Endothelial cell (in vitro differentiated cells): ENCODE results near the gene PPM1H. TPM values are rescaled to one million over a fixed set of nuclear protein-coding genes. Genes with fewer than 3 reads are reported as not detected.

Experiments used
- DNase-seq: peaks from one replicate; pipeline ENCODE4 v3.0.0; 2021; ENCODE audit warnings: low spot score
- H3K27ac Mint-ChIP-seq: one replicate; pipeline ENCODE4 v1.8.0; 2021; ENCODE audit warnings: mixed read lengths, inconsistent platforms; ENCODE audit not compliant: unreplicated experiment
- H3K27me3 Mint-ChIP-seq: one replicate; pipeline ENCODE4 v1.8.0; 2021; ENCODE audit warnings: mild to moderate bottlenecking, moderate library complexity, mixed read lengths, inconsistent platforms; ENCODE audit not compliant: unreplicated experiment
- H3K36me3 Mint-ChIP-seq: one replicate; pipeline ENCODE4 v1.8.0; 2021; ENCODE audit warnings: mild to moderate bottlenecking, low read depth, mixed read lengths, inconsistent platforms; ENCODE audit not compliant: unreplicated experiment
- H3K4me1 Mint-ChIP-seq: one replicate; pipeline ENCODE4 v1.8.0; 2021; ENCODE audit warnings: mild to moderate bottlenecking, mixed read lengths, inconsistent platforms; ENCODE audit not compliant: unreplicated experiment
- H3K4me3 Mint-ChIP-seq: one replicate; pipeline ENCODE4 v1.8.0; 2021; ENCODE audit warnings: mild to moderate bottlenecking, mixed read lengths, inconsistent platforms; ENCODE audit not compliant: unreplicated experiment
- H3K9me3 Mint-ChIP-seq: one replicate; pipeline ENCODE4 v1.8.0; 2021; ENCODE audit warnings: mixed read lengths, inconsistent platforms; ENCODE audit not compliant: unreplicated experiment
- CTCF ChIP-seq: fragments of 200-600 bp; sonication (generic); IDR thresholded peaks from one replicate; pipeline ENCODE4 v1.5.0; 2021; ENCODE audit warnings: antibody characterized with exemption; ENCODE audit not compliant: unreplicated experiment
- total RNA-seq: library from RNA; stranded (reverse); fragmentation: NEBNext Ultra II Directional; extraction: Animal tissue kit (Norgen Biotek cat#: 25700); gene quantifications from one replicate; pipeline ENCODE4 v1.2.1, GENCODE V29; 2021; ENCODE audit not compliant: unreplicated experiment

PPM1H gene
- total RNA-seq, 1 donor from 2014 or later = 71.8 TPM

GRCh38 chr12:62654326-62655241 is 280.4 kb downstream of the PPM1H start:
- Mint-ChIP-seq H3K9me3 (no peaks in the 10 kb centered on the region), H3K27ac (no peak overlapping the region), H3K36me3 (peaks cover 17% of the 10 kb centered on the region), H3K4me3 (no peak overlapping the region), H3K27me3 (peaks cover 8% of the 10 kb centered on the region), H3K4me1 (peaks cover 67% of the 10 kb centered on the region)
- DNase-seq = no peak
- no peak for TF ChIP-seq CTCF

GRCh38 chr12:62653740-62654139 is 281.2 kb downstream of the PPM1H start:
- Mint-ChIP-seq H3K27ac (no peak overlapping the region), H3K27me3 (peaks cover 8% of the 10 kb centered on the region), H3K9me3 (no peaks in the 10 kb centered on the region), H3K4me3 (no peak overlapping the region), H3K4me1 (peaks cover 59% of the 10 kb centered on the region), H3K36me3 (peaks cover 14% of the 10 kb centered on the region)
- no peak for DNase-seq
- TF ChIP-seq CTCF = no peak

GRCh38 chr12:62653304-62653703 is 281.6 kb downstream of the PPM1H start:
- no peak for DNase-seq
- no peak overlapping the region for H3K4me3 Mint-ChIP-seq
- no peak overlapping the region for H3K27ac Mint-ChIP-seq
- TF ChIP-seq CTCF = no peak
- peaks cover 18% of the 10 kb centered on the region for H3K36me3 Mint-ChIP-seq
- H3K4me1 Mint-ChIP-seq = peaks cover 54% of the 10 kb centered on the region
- H3K9me3 Mint-ChIP-seq = no peaks in the 10 kb centered on the region
- peaks cover 8% of the 10 kb centered on the region for H3K27me3 Mint-ChIP-seq

- Mint-ChIP-seq H3K27me3 (peaks cover 4% of the 10 kb centered on the region), H3K9me3 (no peaks in the 10 kb centered on the region), H3K4me3 (no peak overlapping the region), H3K27ac (no peak overlapping the region), H3K4me1 (peaks cover 44% of the 10 kb centered on the region), H3K36me3 (peaks cover 31% of the 10 kb centered on the region)
- DNase-seq = no peak
- no peak for TF ChIP-seq CTCF
Measured at GRCh38 chr12:62651138-62651537, 283.8 kb downstream of the PPM1H start.
